HG03520 (cell line): ENCODE results near the gene MYH7.
"Not testable (repeated sequence)": the region's sequence is repeated elsewhere in the genome, so short reads cannot be mapped to it uniquely, and the experiment has no call there.

Source experiments
- ATAC-seq: cut with Tn5 transposase; IDR thresholded peaks from one replicate; pipeline ENCODE4 v1.9.1; 2021; ENCODE audit warnings: mild to moderate bottlenecking, moderate library complexity; ENCODE audit not compliant: unreplicated experiment

MYH7 gene

DNA sequence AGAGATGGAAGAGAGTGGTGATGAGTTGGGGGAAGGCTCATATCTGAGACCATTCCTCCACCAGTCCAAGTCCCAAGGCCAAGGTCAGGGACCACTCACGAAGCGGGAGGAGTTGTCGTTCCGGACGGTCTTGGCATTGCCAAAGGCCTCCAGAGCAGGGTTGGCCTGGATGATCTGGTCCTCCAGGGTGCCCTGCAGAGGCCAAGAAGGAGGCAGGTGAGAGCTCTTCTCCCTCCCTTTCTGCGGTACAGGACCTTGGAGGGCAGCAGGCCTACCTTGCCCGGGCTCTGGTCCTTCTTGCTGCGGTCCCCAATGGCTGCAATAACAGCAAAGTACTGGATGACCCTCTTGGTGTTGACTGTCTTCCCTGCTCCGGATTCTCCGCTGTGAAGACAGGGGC lies 4.0 kb downstream of the MYH7 start:
- ATAC-seq, result no peak

DNA sequence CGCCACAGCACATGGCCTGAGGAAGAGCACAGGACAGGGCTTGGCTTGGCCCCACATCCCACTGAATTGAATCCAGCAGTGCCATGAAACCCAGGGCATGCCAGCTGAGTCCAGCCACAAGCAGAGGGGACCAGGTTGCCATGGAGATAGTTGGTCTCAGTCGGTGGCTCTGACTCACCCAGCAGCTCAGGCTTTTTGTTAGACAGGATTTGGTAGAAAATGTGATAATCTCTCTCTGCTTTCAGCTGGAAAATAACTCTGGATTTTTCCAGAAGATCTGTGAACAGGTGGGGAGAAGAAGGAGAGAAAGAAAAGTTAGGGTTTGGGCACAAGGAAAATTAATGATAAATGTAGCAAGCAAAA lies 4.8 kb downstream of the MYH7 start:
- ATAC-seq, result no peak

DNA sequence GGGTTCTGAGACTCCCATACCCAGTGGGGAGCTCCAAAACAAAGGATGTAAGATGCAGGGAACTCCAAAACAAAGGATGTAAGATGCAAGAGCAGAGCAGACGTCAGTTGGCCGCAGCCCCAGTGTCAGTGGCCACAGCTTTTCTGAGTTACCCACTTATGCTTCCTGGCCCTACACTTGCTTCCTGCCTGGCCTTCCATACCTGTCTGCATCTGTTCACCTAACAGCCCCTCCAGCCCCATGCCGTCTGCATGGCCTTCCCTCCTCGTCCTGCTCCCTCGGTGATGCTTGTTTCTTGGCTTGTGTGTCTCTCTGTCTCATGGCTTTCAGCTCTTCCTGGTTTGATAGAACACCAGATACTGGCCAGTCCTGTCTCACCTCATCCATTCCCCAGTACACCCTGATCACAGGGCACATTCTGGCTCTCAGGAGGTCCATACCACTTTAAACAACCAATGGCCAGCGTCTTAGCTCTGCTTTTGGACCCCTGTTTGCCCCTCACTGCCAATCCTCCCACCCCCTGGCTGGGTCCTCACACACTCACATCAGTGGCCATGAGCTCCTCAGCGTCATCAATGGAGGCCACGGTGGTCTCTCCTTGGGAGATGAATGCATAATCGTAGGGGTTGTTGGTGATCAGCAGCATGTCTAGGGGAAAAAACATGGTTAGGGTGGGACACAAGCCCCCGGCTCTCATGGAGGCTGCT lies 5.3 kb downstream of the MYH7 start:
- ATAC-seq, result no peak

DNA sequence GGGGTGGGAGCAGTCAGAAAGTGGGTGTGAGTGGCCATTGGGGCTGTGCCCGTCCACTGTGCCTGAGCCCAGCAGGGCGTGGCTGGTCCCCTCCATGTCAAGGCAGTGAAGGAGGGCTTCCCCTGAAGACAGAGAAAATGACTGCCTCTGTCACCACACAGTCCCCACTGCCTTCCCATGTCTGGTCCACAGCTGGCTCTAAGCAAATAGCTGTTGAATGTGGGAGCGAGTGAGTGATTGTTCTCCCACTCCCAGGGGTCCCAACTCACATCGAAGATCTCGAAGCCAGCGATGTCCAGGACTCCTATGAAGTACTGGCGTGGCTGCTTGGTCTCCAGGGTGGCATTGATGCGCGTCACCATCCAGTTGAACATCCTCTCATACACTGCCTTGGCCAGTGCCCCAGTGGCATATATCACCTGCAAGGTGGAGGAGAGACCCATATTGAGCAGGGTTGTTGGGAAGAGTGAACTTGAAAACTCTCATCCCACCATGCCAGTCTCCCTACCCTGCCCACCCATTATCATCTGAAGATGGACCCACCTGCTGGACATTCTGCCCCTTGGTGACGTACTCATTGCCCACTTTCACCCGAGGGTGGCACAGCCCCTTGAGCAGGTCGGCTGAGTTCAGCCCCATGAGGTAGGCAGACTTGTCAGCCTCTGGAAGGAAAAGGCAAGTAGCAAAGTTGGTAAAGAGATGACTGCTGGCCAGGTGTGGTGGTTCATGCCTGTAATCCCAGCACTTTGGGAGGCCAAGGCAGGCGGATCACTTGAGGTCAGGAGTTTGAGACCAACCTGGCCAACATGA lies 6.6 kb downstream of the MYH7 start:
- ATAC-seq, result no peak

DNA sequence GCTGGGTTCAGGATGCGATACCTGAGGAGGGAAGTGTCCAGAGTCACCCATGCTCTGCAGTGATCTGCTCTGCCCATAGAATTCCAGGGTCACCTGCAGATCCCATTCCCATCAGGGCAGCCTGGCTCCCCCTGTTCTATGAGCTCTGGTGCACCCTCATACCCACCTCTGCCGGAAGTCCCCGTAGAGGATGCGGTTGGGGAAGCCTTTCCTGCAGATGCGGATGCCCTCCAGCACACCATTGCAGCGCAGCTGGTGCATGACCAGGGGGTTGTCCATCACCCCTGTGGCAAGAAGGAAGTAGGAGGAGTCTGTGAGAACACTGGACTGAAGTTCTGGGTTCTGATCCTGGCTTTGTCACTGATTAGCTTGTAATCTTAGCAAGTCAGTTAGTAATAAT lies 9.7 kb downstream of the MYH7 start:
- not testable (repeated sequence) for ATAC-seq

DNA sequence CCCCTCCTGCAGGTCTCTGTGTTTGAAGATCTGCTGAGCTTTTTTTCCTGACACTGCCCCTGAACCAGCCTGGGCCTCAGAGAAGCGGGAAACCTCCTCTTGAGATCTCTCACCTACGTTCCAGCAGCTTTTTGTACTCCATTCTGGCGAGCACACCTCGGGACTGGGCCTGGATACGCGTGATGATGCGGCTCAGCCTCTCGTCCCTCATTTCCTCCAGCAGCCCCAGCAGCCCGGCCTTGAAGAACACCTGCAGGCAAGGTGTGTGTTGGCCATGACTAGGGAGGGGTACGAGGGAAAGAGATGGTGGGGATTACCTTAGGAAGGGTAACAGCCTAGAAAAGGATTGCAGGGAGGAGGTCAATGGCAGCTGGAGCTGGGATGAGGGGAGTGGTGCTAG lies 10.3 kb downstream of the MYH7 start:
- no peak for ATAC-seq

DNA sequence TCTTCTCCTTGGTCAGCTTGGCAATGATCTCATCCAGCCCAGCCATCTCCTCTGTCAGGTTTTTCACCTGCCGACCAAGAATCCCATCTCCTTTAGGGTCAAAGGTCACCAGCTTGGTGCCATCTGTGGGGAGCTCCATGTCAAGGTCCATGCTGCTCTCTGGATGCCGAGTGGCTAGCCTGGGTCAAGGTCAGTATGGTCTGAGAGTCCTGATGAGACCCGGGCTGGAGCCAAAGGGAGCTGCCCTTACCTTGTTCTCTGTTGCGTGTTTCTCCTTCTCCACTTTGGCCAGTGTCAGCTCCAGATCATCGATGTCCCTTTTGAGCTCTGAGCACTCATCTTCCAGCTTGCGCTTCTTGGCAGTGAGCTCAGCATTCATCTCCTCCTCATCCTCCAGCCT lies 11.8 kb downstream of the MYH7 start:
- ATAC-seq, result no peak

DNA sequence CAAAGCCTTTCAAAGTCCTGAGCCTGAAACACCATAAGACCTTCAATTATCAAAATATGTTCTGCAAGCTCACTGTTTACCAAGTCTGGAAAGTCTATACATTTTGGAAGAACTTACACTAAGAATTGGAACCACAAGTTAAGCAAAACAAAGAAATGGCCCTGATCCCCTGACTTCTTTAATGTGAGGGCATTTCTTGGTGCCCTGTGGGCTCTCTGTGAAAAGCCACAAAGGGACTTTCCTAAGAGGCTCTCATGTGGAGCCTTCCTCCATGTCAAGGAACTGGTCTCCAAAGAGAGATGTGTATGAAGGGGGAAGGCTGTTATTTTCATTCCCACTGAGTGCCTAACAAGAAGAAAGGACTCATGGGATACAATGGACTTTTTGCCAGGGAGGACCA lies 13.9 kb downstream of the MYH7 start:
- no peak for ATAC-seq

DNA sequence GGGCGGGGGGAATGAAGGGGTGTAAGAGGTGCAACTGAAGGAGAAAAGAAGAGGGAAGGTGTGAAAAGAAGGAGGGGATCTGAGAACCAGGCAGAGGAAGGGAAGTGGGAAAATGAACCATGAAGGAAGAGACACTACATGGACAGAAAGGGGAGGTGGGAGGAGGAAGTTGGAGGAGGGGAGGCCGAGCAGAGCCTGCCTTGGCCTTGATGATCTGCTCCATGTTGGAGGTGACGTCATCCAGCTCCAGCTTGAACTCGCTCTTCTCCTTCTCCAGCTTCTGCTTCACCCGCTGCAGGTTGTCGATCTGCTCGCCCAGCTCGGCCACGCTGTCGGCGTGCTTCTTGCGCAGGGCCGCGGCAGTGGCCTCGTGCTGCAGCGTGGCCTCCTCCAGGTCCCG lies 15.8 kb downstream of the MYH7 start:
- ATAC-seq, result not testable (repeated sequence)

DNA sequence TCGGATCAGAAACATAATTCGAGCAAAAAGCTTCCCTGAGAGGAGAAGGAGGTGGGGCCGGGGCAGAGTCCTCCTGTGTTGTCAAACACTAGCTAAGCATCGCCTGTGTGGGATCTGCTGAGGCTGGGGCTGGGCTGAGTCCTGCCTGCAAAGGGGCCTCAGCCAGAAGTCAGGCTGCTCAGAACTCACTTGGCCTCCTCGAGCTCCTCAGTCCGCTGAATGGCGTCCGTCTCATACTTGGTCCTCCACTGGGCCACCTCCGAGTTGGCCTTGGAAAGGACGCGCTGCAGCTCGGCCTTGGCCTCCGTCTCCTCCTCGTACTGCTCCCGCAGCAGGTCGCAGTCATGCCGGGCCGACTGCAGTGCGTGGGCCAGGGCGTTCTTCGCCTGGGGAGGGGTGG lies 17.4 kb downstream of the MYH7 start:
- no peak for ATAC-seq

DNA sequence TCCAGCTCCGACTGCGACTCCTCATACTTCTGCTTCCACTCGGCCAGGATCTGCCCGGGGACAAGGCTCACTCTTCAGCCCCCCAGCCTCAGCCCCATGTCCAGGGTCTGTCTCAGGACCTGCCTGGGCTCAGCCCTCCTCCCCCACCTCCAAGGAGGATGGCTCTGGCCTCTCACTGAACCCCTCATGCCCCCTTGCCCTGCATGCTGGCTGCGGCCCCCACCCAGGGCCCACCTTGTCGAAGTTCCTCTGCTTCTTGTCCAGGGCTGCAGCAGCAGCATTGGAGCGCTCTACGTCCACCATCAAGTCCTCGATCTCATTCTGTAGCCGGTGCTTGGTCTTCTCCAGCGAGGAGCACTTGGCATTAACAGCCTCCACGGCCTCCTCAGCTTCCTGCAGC lies 18.2 kb downstream of the MYH7 start:
- ATAC-seq, result not testable (repeated sequence)

DNA sequence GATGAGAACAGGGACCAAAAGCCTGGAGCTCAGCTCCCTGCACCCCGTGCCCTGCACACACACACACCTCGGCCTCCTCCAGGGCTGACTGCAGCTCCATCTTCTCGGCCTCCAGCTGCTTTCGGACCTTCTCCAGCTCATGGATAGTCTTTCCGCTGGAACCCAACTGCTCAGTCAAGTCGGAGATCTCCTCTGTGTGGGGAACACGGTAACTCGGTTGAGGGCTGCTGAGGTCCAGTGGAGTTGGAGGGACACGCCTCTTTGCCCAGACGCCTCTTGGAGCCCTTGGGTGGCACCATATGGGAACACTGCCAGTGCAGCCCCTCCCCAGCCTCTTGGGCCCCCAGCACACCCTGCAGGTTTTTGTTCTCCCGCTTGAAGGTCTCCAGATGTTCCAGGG lies 18.7 kb downstream of the MYH7 start:
- ATAC-seq, result no peak

DNA sequence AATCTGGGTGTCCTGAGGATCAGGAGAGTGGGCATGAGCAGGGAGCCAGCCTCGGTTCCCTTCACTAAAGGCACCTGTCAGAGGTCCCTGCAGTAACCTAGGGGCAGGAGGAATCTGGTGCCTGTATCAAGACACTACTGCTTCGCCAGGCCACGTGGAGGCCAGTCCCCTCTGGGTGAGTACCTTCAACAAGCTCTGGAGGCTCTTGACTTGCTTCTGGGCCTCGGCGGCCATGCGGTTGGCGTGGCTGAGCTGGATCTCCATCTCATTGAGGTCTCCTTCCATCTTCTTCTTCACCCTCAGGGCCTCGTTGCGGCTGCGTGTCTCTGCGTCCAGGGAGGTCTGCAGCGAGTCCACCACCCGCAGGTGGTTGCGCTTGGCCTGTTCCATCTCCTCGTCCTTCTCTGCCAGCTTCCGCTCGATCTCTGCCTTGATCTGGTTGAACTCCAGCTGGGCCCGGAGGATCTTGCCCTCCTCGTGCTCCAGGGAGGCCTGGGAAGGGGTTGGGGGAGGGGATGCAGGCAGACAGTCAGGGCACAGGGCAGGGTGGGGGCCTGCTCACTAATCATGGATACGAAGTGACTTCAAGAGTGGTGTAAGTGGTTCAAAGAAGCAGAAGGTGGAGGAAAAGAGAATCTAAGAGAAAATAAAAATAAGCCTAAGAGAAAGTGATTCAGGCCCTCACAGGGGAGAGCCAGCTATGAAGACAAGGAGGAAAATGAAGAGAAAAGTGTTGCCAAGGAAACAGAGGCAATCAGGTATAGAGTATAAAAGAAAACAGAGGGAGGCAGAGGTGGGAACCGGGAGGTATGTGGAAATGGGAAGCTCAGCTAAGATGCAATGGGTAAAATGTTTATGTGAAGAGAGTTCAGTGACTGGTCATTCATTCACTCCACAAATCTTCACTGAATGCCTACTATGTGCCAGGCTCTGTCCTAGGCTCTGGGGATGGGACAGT lies 19.4 kb downstream of the MYH7 start:
- ATAC-seq, result no peak

DNA sequence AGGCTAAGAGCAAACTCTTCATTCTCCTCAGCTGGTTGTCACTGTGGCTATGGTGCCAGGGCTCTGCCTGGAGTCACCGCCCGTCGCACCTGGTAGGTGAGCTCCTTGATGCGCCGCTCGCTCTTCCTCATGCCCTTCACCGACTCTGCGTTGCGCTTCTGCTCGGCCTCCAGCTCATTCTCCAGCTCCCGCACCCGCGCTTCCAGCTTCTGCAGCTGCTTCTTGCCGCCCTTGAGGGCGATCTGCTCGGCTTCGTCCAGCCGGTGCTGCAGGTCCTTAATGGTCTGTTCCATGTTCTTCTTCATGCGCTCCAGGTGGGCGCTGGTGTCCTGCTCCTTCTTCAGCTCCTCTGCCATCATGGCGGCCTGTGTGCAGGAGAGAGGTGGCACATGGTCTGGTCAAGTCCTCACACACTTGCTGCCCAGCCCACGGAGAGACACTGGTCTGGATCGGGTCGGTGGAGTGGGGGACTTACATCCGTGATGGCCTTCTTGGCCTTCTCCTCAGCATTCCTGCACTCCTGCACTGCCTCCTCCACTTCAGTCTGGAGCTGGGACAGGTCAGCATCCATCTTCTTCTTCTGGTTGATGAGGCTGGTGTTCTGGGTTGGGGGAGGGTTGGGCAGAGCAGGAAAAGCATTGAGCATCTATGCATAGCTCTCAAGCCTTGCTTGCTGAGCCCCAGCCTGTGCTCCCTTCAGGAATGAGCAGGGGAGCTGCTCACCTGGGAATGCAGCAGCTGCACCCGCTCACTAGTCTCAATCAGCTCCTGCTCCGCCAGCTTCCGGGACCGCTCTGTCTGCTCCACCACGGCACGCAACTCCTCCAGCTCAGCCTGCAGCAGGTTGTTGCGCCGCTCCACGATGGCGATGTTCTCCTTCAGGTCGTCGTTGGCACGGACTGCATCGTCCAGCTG lies 20.3 kb downstream of the MYH7 start:
- ATAC-seq, result no peak

DNA sequence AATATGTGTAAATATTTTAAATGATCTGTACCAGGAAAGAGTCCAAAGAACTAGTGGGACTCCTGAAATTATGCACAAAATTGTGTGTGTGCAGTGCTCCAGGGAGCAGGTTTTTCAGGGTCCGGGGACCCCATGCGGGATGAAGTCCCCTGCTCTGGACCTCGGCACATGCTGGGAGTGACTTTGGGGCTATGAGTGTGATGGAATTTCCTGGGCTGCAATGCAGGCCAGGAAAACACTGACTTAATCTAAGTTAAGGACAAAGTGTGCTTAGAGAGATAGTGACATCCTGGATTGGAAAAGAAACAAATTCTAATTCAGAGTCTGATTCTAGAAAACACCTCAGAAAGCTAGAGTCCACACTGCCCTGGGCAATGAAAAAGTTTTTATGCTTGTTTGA lies 21.2 kb downstream of the MYH7 start:
- ATAC-seq, result no peak

DNA sequence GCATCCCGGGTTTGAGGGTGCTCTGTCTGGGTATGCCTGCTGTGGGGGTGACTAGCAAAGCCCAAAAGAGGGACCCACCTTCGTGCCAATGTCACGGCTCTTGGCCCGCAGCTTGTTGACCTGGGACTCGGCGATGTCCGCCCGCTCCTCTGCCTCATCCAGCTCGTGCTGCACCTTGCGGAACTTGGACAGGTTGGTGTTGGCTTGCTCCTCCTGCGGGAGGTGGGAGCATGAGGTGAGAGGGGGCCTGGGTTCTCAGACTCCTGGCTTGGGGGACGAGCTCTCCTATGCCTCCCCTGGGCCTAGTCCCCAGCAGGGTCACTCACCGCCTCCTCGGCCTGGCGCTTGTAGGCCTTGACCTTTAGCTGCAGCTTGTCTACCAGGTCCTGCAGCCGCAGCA lies 21.8 kb downstream of the MYH7 start:
- no peak for ATAC-seq

DNA sequence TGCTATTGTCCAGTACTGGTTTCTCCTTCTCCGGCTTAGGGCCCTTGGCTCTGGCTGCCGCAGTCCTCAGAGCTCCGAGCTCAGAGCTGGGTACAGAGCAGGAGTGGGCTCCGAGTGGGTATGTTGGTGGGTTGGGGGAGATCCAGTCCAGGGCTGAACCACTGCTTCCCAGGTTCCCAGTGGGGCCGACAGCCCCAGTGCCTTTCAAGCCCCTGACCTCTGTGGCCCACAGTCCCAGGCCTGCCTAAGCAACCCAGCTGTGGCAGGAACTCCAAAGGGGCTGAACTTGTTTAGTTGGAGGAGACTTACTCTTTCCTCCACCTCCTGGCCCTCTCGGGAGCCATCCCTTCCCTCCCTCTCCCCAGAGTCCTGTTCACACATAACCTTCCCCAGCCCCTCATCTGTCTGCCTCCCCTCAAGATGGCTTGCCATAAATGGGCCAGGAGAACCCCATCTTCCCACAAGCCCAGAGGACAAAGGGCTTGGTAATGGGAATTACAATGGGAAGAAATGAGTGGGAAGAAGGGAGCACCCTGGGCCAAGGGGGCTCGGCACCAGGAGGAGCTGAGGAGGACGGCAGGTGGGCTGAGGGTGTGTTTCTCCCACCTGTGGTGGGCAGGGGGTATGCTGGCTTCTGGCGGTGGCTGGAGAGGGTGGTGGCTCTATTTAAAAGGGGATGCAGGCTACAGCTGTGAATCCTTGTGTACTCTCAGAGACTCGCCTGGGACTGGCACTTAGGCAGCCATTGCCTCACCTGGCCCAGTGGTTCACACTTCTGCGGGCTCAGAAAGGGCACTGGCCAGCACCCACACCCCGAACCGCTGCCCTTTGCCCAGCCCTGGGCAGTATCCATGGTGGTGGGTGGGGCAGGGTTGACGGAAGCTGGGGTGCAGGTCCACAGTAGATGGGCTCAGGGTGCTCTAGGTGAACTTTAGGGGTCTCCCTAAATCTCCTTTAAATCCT lies 23.6 kb downstream of the MYH7 start:
- ATAC-seq, result no peak

DNA sequence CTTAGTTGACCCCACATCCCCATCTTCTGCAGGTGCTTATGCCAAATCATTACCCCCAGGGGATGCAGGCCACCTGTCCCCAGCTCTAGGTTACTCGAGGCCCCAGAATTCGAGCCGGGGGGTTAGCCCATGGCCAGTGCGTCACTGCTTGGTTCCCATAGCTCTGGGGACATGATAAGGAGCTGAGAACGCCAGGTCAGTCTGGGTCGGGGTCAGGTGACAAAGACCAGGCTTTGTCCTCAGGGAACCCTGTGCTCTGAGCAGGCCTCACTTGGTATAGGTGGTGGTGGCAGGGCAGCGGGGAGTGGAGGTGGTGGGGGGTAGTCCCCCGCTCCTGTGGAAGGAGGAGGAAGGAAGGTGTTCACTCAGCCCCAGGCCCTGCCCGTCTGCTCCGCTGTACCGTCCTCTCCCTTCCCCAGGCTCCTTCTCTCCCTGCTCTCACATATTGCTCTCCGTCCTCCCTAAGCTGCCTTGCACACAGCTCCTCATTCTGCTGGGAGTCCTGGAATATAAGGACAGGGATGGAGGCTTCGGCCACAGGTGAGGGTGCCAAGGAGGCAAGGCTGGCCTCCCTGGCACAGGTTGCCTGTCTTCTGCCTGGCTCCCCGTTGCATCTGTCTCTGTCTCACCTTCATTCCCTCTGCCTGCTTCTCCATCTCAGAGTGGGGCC lies 25.4 kb downstream of the MYH7 start:
- ATAC-seq, result no peak

DNA sequence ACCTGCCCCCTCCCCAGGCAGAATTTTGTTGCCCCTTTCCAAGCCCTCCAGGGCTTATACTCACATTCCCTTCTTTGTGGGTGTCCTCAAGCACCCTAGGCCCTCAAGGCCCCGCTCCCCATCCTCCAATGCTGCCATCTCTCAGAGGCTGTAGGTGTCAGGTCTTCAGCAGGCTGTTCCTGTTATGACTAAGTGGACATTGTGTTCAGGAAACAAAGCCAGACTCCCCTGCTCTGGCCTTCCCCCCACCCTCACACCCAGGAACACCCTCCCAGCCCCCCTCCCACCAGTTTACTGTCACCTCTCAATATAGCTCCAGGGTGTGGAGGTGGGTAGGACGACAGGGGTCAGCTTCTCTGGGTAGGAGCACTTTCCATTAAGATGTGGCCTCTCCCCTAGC lies 26.0 kb downstream of the MYH7 start:
- ATAC-seq, result no peak
